HG03280 (cell line): ENCODE results near the gene ACVRL1.

Source experiments
- ATAC-seq: cut with Tn5 transposase; IDR thresholded peaks from one replicate; pipeline ENCODE4 v1.9.1; 2021; ENCODE audit warnings: mild to moderate bottlenecking, moderate library complexity; ENCODE audit not compliant: unreplicated experiment

Gene ACVRL1

DNA sequence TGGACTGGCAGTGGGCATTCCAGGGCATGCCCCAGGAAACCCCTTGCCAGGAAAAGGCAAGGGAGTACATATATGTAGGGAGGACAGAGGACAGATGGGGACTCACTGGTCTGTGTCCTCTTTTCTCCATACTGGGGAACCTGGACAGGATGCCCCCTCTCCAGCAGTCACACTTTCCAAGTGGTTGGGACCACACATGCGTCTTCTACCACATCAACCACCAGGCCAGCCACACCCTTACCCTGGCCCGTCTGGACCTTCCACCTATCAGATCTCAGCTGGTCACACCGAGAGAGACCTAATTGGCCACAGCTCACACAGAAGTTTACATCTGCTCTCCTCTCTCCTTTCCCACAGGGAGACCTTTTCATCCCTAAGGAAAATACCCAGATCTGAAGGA lies 11.1 kb upstream of the ACVRL1 start:
- no peak for ATAC-seq

DNA sequence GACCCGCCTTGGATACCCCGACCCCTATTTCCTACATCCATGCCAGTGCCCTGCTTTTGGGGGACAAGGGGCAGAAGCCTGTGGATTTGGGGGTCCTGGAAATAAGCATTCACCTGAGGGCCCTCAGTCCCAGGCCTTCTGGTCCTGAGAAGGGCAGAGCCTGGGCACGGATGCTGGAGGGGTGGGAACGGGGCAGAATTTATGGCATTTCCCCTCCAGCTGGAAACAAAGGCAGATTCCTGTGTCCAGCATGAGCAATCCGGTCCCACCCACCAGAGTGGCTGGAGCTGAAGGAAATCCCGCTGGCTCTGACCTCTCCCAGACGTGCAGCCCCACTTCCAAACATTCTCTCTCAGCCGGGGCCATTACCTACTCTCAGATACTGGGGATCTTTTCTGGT lies 10.1 kb upstream of the ACVRL1 start:
- no peak for ATAC-seq

DNA sequence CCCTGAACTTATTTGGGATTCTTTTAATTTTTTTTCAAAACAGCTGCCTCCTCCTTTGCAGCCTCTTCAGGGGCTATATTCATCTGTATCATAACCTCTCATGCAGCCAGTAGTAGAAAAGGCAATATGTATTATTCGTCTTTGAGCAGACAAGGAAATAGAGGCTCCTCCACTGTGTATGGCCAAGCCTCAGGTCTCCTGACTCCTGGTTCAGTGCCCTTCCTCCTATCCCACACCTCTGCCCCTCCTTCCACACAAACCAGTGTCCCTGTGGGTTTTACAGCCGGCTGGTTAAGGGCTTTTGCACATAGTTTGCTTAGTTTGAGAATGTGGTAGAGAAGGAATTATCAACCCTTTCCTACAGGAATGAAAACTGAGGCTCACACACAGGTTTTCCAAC lies 8.8 kb upstream of the ACVRL1 start:
- ATAC-seq = no peak

DNA sequence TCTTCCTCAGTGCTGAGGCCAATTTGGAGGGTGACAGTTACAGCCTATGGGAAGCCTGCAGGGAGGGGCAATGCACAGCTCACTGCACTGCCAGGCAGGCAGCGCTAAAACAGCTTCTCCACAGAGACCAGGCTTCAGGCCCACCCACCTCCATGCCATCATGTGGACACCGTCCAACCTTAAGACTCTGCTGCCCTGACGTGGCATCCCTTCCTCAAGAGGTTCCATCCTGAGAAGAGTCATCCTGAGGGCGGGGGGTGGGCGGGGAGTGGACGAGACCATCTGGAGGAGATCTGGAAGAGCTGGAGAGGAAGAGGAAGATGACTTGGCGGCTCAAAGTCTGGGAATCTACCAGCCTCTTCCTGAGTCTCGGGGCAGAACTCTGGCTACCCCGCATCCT lies 8.4 kb upstream of the ACVRL1 start:
- no peak for ATAC-seq

DNA sequence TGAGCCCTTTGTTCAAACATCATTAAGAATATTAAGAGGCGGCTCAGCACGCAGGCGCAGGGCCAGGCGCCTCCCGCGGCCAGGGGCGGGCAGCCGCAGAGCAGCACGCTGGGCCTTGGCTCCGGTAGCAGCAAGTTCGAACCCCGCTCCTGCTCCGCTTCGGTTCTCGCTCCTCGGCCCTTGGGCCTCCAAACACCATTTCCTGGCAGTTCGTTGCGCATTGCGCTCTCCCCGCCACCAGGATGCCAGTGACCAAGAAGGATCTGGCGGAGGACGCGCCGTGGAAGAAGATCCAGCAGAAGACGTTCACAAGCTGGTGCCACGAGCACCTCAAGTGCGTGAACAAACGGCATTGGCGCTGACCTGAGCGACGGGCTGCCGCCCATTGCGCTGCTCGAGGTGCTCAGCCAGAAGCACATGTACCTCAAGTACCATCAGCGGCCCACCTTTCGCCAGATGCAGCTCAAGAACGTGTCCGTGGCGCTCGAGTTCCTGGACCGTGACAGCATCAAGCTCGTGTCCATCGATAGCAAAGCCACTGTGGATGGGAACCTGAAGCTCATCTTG lies 6.9 kb upstream of the ACVRL1 start:
- no peak for ATAC-seq

DNA sequence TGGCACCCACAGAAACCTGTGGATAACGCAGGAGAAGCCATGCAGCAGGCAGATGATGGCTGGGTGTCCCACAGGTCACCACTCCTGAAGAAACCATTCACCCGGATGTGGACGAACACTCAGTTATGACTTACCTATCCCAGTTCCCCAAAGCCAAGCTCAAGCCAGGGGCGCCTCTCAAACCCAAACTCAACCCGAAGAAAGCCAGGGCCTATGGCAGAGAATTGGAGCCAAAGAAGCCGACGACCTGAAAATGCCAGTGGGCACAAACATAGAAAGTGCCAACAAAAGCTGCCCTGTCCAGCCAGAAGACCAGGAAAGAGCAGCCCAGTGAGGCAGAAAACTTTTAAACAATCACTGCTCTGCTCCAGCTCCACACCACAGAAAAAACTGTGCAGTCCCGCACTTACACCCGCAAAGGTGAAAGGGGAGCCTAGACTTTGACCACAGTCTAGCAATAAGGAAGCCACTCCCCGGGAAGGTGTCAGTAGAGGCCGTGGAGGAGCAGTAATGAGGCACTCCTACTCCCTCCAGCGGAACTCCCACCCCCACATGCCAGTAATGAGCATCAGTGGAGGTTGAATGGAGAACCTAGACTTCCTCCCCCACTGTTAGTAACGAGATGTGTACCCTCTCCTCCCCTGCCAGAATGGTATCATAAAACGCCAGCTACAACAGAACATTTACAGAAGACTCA lies 6.0 kb upstream of the ACVRL1 start:
- no peak for ATAC-seq

DNA sequence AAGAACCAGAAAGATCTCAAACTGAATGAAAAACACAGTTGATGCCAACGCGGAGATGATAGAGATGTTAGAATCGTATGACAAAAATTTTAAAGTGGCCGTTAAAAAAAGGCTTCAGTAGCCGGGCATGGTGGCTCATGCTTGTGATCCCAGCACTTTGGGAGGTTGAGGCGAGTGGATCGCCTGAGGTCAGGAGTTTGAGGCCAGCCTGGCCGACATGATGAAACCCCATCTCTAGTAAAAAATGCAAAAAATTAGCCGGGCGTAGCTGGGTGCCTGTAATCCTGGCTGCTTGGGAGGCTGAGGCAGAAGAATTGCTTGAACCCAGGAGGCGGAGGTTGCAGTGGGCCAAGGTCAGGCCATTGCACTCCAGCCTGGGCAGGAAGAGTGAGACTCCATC lies 5.4 kb upstream of the ACVRL1 start:
- ATAC-seq = no peak

DNA sequence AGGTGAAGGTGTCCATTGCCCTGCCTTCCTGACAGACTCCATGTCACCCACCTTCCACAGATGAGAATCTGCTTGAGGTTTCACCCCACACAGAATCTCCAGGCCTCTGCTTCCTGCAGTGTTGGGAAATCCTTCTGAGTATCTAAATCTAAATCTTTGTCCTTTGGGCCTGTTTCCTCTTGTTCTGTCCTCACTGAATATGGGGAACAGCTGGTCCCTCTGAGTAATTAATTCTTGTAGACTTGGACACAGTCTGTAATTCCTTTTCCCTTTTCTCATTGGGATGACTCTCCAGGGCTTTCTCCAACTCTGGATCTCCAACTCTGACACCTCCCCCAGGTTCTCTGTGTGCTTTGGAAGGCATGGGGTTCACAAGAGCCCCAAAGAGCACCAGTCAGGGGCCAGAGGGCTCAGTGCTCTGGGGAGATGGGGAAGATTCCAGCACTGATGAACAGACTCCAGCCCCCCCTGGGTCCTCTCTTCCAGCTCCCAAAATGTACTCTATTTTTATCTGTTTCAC lies 2.3 kb upstream of the ACVRL1 start:
- ATAC-seq = no peak

DNA sequence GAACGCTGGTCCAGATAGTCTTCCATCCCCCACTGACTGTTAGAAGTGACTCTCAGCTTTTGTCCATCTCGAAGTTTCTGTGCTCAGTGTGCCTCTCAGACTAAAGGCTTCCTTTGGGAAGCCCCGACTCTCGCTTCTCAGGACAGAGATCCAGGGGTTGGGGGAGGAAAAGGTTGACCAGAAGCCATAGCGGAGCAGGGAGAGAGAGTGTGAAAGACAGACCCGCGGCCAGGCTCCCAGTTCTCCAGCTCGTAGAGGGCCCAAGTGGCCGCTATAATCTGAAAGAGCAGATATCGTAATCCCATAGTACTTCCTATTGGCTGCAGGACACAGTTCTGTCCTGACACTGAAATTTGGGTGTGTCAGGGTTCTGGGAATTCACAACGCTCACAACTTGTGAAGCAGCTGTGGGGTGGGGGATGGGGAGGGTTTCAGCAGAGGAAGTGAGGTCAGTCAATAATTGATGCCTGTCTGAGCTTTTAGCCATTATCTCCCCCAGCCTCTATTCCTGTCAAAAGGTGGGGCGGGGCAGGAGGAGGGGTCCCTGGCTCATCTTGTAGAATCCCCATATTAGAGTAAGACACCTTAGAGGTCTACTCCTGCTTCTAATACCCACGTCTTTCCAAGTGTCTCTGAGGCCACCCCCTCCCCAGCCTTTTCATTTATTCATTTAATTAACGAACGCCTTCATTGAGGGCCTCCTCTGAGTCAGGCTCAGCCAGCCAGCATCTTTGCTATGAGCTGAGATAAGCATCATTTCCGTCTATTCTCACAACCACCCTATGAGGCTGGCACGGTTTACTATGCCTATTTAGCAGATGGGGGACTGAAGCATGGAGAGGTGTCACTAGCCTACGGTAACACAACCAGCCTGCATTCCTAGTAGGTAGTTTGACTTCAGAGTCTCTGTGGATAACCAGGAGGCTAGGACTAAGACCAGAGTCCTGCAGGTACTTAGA lies 1.6 kb upstream of the ACVRL1 start:
- no peak for ATAC-seq

DNA sequence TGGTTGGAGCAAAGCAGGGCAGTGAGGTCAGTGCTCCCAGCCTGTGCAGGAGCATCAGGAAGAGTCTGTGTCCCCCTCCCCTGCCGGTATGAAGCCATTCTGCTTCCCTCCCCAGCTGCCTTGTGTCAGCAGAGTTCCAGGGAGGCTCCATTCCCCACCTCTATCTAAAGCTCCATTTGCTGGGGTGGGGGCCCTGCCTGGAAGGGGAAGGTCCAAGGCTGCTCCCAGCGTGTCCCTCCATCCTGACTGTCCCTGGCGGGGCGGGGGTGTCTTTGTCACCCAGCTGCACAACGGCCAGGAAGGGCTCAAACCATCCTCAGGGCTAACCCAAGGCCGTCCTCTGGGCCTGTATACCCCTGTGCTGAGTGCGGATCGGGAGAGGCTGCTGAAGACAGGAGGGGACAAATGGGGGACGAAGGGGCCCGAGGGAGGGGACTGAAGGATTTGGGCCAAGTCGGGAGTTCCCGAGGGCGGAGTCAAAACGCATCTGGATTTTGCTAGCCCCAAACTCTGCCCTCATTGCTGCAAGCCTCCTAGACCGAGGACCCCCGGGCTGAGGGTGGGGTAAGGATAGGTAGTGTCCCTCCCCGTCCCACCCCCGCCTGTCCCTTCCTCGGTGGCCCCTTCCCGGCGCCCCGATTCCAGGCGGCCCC lies 748 bp upstream of the ACVRL1 start:
- ATAC-seq = no peak

DNA sequence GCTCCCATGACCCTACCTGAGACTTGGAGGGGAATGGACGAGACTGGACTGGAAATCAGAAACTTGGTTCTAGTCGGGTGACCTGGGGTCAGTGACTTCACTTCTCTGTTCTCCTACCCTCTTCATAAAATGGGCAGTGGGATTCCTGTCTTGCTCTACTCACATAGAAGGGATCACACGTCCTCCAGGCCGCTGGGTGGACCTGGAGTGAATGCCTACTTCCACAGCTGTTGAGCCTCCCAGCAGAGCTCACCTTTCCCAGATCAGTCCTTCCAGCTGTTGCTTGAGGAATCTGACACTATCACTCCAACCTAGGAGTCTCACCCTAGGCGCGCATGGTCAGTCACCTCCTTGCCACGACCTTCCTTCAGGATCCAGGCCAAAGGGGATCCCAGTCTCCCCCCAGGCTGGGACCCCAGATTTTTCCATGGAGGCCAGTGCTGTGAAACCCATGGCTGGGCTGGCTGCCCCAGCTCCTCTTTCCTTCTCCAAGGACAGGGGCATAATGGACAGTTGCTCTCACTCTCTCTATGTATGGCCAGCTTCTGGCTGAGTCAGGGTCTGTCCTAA lies 637 bp downstream of the ACVRL1 start:
- no peak for ATAC-seq

DNA sequence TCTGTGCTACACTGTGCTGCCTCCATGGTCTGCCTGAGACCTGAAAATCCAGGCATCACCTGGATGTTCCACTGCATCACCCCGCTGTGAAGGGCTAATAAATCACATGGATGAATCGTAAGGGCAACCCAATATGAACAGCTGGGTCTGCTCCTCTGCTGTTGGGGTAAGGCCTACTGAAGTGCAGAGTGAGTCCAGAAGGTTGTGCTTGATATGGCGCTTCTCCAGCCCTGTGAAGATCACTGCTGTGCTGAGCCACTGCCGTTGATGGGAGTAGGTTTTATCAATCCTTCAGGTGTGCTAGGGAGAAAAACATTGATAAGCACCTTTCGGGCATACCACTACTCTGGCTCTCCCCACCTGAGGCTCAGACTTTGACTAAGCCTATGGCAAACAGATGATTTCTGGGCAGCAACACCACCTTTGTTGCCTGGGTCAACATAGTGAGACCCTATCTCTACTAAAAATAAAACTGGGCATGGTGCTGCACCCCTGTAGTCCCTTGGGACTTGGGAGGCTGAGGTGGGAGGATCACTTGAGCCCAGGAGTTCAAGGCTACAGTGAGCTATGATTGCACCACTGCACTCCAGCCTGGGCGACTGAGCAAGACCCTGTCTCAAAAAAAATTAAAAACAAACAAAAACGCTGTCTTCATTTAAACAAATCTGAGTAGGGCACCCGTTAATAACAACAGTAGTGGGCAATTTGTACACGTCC lies 1.7 kb downstream of the ACVRL1 start:
- ATAC-seq = no peak

DNA sequence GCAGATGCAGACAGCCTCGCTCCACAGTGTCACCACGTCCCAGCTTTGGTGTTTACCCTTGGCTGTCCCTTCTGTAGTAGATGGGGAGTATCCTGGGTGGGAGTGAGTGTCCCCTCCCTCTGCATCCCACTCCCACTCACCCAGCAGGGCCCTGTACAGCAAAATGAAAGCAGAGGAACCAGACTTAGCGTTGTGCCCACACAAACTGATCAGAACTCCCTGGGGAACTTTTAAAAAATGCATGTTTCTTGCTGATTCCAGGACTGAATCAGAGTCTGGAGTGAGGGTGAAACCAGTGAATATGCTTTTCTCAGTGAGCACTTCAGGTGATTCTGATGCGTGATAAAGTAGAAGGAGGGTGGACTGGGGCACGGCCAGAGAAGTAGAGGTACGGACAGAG lies 2.9 kb downstream of the ACVRL1 start:
- no peak for ATAC-seq

DNA sequence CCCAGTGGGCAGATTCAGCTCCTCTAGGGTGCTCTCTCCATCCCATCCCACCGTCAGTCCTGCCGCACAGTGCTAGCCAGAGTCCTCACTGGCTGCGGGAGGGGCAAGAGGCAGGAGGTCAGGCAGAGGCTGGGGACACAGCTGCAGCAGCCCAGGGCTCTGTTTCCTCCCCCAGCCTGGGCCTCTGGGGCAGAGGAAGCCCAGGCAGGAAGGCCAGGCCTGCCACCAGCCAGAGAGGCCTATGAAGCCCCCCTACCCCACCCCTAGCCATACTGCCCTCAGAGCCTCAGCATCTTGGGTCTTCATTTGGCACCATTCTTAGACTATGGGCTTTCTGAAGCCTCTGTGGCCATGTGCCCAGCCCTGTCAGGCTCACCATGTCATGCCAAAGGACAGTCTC lies 3.4 kb downstream of the ACVRL1 start:
- no peak for ATAC-seq

DNA sequence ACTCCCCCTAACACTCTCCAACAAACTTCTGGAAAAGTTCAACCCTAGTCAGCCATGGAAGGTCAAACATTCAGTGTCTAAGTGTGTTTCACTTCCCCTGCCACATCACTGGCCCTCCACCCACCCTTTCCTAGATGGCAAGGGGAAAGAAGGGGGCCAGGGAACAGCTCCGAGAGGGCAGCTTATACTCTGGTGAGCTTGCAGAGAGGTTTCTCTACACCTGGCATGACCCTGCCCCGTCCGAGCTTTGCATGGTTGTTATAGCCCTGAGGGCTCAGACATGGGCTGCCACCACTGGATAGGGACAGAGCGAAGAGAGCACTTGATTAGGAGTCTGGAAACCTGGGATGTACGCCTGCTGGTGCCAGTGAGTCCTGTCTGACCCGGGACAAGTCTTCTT lies 4.0 kb downstream of the ACVRL1 start:
- ATAC-seq = no peak

DNA sequence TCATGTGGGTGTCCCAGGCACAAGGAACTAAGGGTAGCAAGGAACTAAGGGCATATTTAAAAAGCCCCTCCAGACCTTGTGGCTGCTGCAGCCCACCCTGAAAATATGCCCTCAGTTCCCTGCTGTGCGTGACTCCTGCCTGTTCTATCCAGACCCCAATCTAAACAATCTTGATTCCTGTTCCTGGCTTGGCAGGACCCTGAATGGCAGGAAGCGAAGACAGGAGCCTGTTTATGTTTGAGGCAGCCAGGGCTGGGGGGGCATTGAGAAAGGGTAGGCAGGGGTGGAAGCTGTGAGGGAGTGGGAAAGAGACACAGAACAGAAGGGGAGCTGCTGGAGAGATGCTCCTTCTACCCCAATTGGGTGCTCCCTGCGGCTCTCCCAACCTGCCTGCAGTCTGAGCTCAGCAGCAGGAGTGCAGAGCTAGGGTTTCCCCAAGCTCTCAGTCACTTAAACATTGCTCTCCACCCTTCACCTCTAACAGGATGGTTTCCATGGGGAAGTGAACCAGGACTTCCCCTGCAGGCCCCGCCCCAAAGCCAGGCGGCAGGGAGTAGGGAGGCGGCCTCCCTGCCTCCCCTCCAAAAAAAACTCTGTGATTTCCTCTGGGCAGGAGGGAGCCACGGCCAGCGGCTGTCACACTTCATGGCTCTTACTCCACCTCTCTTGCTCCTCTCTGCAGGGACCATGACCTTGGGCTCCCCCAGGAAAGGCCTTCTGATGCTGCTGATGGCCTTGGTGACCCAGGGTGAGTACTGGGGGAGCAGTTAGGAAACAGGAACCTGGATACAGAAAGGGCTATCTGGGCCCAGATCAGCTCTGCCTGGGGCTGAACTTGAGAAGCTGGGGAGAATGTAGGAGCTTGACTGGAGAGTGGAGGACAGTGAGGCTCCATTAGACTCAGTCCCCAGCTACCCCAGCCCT lies 4.7 kb downstream of the ACVRL1 start:
- ATAC-seq = no peak

DNA sequence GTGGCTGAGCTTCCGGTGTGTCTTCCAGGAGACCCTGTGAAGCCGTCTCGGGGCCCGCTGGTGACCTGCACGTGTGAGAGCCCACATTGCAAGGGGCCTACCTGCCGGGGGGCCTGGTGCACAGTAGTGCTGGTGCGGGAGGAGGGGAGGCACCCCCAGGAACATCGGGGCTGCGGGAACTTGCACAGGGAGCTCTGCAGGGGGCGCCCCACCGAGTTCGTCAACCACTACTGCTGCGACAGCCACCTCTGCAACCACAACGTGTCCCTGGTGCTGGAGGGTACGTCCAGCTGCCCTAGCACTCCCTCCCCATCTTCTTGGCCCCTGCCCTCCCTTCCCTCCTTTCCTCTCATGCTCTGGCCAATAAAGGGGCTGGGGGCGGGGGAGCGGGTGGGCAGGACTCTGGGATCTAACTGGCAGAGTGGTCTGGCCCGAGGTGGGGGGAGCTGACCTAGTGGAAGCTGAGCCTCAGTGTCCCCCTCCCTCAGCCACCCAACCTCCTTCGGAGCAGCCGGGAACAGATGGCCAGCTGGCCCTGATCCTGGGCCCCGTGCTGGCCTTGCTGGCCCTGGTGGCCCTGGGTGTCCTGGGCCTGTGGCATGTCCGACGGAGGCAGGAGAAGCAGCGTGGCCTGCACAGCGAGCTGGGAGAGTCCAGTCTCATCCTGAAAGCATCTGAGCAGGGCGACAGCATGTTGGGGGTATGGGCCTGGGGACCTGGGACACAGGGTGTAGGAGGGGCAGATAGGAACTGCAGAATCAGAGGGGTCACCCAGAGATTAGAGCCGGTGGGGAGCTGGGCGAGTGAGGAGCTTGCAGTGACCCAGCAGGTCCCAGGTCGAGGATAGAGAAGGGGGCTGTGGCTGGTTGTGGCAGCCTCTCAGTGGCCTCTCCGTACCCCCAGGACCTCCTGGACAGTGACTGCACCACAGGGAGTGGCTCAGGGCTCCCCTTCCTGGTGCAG lies 6.0 kb downstream of the ACVRL1 start:
- no peak for ATAC-seq
